GM19438 (cell line): ENCODE results near the gene SMCO1.
"Not testable (repeated sequence)": the region's sequence is repeated elsewhere in the genome, so short reads cannot be mapped to it uniquely, and the experiment has no call there.

Source experiments
- ATAC-seq: cut with Tn5 transposase; IDR thresholded peaks from one replicate; pipeline ENCODE4 v1.9.1; 2021; ENCODE audit warnings: low read depth; ENCODE audit not compliant: unreplicated experiment

Gene SMCO1, protein sequence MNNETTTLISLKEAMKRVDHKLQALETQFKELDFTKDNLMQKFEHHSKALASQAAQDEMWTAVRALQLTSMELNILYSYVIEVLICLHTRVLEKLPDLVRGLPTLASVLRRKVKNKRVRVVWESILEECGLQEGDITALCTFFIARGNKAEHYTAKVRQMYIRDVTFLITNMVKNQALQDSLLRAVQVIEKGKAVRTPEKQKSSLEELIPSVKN

DNA sequence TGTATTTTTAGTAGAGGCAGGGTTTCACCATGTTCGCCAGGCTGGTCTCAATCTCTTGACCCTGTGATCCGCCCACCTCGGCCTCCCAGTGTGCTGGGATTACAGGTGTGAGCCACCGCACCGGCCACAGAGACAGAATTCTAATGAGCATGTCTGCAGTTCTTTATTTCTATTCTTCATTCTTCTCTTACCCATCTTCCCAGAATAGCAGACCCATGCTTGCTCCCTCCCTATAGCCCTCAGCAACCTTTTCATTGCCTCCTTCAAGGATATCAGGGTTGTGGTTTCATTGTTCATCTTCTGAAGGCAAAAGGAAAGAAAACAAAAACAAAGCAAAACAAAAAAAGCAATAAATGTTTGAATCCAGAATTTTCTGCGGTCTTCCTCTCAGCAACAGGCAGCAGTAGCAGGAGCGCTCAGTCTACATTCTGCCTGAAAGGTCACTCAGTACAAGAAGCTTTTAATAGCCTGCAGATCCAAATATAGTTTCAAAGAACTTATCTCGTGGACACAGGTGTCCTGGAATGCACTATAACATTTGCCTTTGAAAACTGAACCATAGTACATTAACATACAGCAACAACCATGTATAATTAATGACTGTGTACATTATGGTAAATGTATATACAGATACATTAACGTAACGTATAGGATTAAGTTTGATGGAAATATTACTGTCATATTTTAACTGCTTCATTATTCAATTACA, at the start of gene SMCO1:
Gene SMCO1 (minus strand): TSS at position 434 of the 709 bp plus-strand sequence. CDS start 137 bp downstream, at position 297.
- ATAC-seq = no peak

- ATAC-seq = no peak
Observed at GRCh38 chr3:196563721-196564225, 48.6 kb upstream of the SMCO1 start.

- ATAC-seq = no peak
Observed at GRCh38 chr3:196559826-196560225, 44.7 kb upstream of the SMCO1 start.

- no peak for ATAC-seq
Observed at GRCh38 chr3:196558476-196558875, 43.3 kb upstream of the SMCO1 start.

DNA sequence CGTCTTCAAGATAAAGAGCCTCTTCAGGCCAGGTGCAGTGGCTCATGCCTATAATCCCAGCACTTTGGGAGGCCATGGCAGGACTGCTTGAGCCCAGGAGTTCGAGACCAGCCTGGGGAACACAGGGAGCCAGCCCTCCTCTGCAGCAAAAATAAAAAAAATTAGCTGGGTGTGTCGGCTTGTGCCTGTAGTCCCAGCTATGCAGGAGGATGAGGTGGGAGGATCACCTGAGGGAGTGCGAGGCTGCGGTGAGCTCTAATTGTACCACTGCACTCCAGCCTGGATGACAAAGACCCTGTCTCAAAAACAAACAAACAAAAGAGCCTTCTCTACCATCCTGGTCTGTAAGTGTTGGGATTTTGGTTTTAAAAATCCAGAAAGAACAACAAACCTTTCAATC, 42.1 kb upstream of the SMCO1 start:
- ATAC-seq = no peak

- ATAC-seq = no peak
Observed at GRCh38 chr3:196555295-196555694, 40.1 kb upstream of the SMCO1 start.

DNA sequence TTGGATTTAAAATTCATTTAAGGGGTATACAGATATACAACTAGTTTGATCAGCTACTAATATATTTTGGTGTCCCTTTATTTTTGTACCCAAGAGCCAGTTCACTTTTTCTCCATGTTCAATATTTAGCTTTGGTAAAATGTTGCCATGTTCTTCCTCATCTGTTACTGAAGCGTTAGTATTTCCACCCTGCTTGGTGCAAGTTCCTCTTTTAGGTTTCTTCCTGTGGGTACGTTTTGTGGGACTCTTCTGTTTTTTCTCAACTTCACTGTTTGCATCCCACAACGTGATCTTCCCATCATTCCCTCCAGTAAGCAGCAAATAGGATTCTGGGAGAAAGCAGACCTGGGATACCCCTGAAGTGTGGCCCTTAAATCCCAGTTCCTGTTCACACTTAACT, 39.1 kb upstream of the SMCO1 start:
- ATAC-seq = no peak

GRCh38 chr3:196553551-196553950, 38.4 kb upstream of the SMCO1 start:
- no peak for ATAC-seq

- no peak for ATAC-seq
Observed at GRCh38 chr3:196552253-196552652, 37.1 kb upstream of the SMCO1 start.

DNA sequence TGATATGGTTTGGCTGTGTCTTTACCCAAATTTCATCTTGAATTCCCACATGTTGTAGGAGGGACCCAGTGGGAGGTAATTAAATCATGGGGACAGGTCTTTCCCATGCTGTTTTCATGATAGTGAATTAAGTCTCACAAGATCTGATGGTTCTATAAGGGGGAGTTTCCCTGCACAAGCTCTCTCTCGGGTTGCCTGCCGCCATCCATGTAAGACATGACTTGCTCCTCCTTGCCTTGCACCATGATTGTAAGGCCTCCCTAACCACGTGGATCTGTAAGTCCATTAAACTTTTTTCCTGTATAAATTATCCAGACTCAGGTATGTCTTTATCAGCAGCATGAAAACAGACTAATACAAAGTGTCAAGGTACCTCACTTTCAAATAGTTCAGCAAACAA, 35.0 kb upstream of the SMCO1 start:
- not testable (repeated sequence) for ATAC-seq

- ATAC-seq = not testable (repeated sequence)
Observed at GRCh38 chr3:196549312-196549711, 34.2 kb upstream of the SMCO1 start.

GRCh38 chr3:196547067-196547466, 31.9 kb upstream of the SMCO1 start:
- no peak for ATAC-seq

GRCh38 chr3:196546537-196546936, 31.4 kb upstream of the SMCO1 start:
- ATAC-seq = no peak

DNA sequence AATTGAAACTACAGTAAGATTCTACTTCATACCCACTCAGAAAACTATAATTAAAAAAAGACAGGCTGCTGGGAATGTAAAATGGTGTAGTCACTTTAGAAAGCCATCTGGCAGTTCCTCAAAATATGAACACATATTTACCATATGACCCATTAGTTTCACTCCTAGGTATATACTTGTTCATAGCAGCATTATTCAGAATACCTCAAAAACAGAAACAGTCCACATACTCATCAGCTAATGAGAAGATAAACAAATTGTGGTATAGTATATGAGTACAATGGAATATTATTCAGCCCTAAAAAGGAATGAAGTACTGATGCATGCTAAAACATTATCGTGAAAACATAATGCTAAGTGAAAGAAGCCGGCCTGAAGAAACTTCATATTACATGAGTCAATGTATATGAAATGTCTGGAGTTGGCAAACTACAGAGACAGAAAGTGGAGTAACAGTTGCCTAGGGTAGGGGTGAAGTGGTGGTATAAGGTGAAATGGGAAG, 29.4 kb upstream of the SMCO1 start:
- ATAC-seq = no peak

DNA sequence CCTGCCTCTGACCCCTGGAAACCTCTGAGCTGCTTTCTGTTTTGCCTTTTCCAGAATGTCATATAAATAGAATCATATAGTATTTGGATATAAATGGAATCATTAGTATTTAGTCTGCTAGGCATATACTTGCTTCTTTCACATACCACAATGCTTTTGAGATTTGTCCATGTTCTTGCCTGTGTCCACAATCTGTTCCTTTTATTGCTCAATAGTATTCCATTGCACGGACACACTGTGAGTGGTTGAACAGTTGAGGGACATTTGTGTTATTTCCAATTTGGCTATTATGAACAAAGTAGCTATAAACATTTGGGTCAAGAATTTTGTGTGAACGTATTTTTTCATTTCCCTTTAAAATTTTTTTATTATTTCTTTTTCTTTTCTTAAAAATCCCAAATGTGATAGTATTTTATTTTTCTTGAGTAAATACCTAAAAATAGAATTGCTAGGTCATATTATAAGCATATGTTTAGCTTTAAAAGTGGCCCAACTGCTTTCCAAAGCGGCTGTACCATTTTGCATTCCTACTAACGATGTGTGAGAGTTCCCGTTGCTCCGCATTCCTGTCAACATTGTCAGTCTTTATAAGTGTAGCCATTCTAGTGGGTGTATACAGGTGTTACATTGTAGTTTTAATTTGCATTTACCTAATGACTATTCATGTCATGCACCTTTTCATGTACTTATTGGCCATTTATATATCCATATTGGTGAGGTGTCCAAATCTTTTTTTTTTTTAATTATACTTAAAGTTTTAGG, 26.7 kb upstream of the SMCO1 start:
- ATAC-seq = no peak

- no peak for ATAC-seq
Observed at GRCh38 chr3:196537319-196537984, 22.3 kb upstream of the SMCO1 start.

DNA sequence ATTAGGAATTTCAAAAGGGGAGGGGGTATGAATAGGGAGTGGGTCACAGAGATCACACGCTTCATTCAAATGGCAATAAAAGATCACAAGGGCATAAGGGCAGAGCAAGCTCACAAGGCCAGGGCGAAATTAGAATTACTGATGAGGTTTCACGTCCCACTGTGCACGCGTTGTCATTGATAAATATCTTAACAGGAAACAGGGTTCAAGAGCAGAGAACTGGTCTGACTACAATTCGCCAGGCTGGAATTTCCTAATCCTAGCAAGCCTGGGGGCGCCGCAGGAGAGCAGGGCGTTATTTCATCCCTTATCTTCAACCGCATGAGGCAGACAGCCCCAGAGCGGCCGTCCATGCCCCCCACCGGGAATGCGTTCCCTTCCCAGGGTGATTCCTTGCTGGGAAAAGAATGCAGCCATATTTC, 18.1 kb upstream of the SMCO1 start:
- no peak for ATAC-seq

DNA sequence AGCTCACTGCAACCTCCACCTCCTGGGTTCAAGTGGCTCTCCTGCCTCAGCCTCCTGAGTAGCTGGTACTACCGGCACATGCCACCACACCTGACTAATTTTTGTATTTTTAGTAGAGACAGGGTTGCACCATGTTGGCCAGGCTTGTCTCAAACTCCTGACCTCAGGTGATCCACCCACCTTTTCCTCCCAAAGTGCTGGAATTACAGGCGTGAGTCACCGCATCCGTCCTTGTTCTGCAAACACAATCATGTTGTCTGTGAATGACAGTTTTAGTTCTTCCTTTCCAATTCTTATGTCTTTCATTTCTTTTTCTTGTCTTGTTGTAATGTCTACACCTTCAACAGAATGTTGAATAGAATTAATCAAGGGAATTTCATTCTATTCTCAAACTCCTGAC, 16.3 kb upstream of the SMCO1 start:
- no peak for ATAC-seq

DNA sequence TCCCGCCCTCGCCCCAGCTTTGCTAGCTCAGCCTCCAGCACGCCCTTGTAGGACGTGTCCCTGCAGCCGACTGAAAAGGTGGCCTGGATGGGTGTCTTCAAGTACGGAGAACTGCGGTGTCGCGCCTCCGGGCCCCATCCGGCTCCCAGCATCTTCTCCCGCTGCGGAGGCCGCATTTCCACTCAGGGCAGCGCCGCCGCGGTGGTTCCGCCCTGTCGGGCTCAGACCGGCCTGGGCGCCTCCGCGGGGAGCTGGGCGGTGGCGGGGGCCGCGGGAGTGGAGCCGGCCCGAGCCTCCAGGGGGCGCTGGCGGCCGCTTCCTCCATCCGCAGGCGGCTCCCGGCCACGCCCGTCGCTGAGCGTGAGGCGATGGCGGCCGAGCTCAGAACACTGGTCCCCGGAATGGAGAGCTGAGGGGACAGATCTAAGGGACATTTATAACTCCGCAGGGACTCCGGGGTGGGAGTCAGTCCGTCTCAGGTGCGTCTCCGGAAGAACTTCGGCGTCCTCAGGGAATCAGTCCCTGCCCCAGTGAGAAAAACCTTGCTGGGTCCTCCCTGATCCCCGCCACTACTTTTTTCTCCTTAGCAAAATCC, 13.6 kb upstream of the SMCO1 start:
- ATAC-seq = peak; percentile 61

DNA sequence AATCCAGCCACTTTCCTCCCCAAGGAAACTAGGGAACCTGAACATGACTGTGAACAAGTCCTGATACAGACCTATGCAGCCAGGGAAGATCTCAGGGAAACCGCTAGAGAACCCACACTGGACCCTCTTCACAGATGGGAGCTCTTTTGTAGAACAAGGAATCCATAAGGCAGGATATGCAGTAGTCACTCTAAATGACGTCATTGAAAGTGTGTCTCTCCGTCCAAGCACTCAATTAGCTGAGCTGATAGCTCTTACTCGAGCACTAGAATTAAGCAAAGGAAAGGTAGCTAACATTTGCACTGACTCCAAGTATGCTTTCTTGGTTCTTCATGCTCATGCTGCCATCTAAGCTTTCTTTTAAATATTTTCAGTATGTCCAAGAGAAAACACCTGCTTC, 10.0 kb upstream of the SMCO1 start:
- no peak for ATAC-seq
